NCI-H345 treated with DMSO at 0.1 percent for 48 hours (cell line): ENCODE data around the gene HES3.

Experiments used
- DNase-seq: peaks from one replicate; lab custom pipeline; 2025; ENCODE audit not compliant: unreplicated experiment; lab: John Stamatoyannopoulos, UW

HES3 gene

GRCh38 chr1:6243993-6244392 lies at the start of gene HES3:
HES3 (plus strand) TSS chr1:6244179; CDS start chr1:6244366, 187 bp downstream.
- no peak for DNase-seq

- DNase-seq, result no peak
Measured at GRCh38 chr1:6197746-6198427, 46.1 kb upstream of the HES3 start.

- DNase-seq, result no peak
Measured at GRCh38 chr1:6198646-6199297, 45.2 kb upstream of the HES3 start.

- DNase-seq, result peak; percentile 97
Measured at GRCh38 chr1:6199298-6200187, 44.4 kb upstream of the HES3 start, which contains the start of gene RPL22. RPL22 (minus strand) TSS chr1:6199595; CDS start chr1:6199573, 22 bp downstream.

GRCh38 chr1:6200188-6200809 lies 43.7 kb upstream of the HES3 start:
- no peak for DNase-seq

- DNase-seq, result no peak
Measured at GRCh38 chr1:6202256-6202655, 41.7 kb upstream of the HES3 start.

- DNase-seq, result peak; percentile 21
Measured at GRCh38 chr1:6205849-6206519, 38.0 kb upstream of the HES3 start, which contains the start of gene RNF207. RNF207 (plus strand) TSS chr1:6206119; CDS start chr1:6206536, 417 bp downstream.

- no peak for DNase-seq
Measured at GRCh38 chr1:6206520-6206855, 37.5 kb upstream of the HES3 start.

- no peak for DNase-seq
Measured at GRCh38 chr1:6207075-6207885, 36.7 kb upstream of the HES3 start.

- DNase-seq, result no peak
Measured at GRCh38 chr1:6207921-6208320, 36.1 kb upstream of the HES3 start.

- DNase-seq, result no peak
Measured at GRCh38 chr1:6208723-6209660, 35.0 kb upstream of the HES3 start.

GRCh38 chr1:6209661-6210580 lies 34.1 kb upstream of the HES3 start:
- no peak for DNase-seq

- no peak for DNase-seq
Measured at GRCh38 chr1:6210591-6211355, 33.2 kb upstream of the HES3 start.

GRCh38 chr1:6211731-6212130 lies 32.2 kb upstream of the HES3 start:
- DNase-seq, result no peak

GRCh38 chr1:6212193-6212959 lies 31.6 kb upstream of the HES3 start:
- no peak for DNase-seq
